Measurements from ENCODE around the gene ZFR.

DNA sequence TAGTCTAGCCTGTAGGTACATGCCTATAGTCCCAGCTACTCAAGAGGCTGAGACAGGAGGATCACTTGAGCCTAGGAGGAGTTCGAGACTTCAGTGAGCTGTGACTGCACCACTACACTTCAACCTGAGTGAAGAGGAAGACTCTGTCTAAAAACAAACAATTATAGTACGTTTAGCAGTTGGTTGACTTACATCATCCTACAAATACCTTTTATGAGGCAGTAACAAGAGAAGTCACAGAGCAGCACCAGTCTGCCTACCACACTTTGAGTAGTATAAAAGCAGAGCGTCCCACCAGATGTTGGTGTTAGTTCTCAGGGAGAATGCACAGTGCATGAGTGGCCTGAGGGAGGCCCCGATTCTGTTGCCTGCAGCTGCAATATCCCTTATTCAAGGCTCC lies 16.1 kb downstream of the ZFR start:
- TF ChIP-seq TAF1 (IDR thresholded peaks at IDR 0.05; ENCODE audit: borderline replicate concordance, insufficient read depth, low read length) (no peak), SIN3A (IDR thresholded peaks at IDR 0.05; ENCODE audit: borderline replicate concordance, insufficient read depth, low read length) (no peak)
